GM10266 (cell line): Measurements from ENCODE around the gene ARHGAP18.

Source experiments
- DNase-seq: peaks from one replicate; pipeline ENCODE4 v3.0.0; 2012; ENCODE audit errors: extremely low spot score
- TF ChIP-seq, protein P1 (sequence below): IDR thresholded peaks from 2 replicates; pipeline ENCODE4 v1.5.1; 2012; ENCODE audit warnings: mild to moderate bottlenecking, low read depth; ENCODE audit not compliant: control insufficient read depth, insufficient read depth; ENCODE audit errors: missing control alignments

Gene ARHGAP18

DNA sequence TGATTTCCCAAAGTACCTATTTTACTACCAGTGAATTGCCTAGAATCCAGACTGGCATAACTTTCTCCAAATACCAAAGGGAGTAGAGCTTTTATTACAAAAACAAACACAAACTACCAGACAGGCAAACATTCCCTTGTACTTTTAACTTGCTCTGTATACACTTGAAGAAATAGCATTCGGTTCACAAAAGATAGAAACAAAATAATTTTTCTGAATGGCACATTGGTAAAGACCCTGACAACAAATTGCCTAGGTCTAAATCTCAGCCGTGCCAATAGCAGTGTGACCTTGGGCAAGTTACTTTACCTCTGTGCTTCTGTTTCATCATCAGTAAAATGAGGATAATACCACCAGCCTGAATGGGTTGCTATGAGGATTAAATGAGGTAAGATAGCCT, 15.9 kb downstream of the ARHGAP18 start:
- TF ChIP-seq, protein P1, sequence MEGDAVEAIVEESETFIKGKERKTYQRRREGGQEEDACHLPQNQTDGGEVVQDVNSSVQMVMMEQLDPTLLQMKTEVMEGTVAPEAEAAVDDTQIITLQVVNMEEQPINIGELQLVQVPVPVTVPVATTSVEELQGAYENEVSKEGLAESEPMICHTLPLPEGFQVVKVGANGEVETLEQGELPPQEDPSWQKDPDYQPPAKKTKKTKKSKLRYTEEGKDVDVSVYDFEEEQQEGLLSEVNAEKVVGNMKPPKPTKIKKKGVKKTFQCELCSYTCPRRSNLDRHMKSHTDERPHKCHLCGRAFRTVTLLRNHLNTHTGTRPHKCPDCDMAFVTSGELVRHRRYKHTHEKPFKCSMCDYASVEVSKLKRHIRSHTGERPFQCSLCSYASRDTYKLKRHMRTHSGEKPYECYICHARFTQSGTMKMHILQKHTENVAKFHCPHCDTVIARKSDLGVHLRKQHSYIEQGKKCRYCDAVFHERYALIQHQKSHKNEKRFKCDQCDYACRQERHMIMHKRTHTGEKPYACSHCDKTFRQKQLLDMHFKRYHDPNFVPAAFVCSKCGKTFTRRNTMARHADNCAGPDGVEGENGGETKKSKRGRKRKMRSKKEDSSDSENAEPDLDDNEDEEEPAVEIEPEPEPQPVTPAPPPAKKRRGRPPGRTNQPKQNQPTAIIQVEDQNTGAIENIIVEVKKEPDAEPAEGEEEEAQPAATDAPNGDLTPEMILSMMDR, result no peak

GRCh38 chr6:129692467-129692866, 17.5 kb downstream of the ARHGAP18 start:
- DNase-seq, result no peak
- TF ChIP-seq, protein P1, result no peak

More for the DNA sequence above, 15.9 kb downstream of the ARHGAP18 start:
- DNase-seq, result no peak

- TF ChIP-seq, protein P1, result no peak
- no peak for DNase-seq
Measured at GRCh38 chr6:129691709-129692108, 18.3 kb downstream of the ARHGAP18 start.

DNA sequence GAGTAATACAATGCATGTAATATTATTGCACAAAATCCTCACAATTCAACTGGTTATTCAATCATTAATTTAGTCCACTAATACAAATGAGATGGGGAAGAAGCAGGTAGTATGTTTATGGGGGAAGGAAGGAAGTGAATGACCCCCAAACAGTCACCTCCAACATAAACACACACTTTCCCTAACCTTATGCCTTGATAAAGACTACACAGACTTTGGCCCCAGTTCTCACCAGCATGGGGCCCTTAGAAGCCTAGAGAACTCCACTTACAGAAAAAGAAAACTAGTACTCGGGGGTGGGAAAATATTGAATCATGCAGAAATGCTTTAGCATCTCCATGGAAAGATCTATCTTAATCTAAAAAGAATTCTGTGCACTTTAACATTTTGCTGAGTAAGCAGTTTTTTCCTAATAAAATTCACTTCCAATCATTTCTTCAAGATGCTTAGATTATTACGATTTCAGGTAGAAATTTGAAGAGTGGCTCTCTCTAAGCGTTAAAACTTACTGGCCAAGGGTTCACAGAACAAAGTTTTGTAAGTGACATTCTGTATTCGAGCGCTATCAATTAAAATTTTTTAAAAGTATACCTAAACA, 18.8 kb downstream of the ARHGAP18 start:
- no peak for DNase-seq
- TF ChIP-seq, protein P1, result no peak

DNA sequence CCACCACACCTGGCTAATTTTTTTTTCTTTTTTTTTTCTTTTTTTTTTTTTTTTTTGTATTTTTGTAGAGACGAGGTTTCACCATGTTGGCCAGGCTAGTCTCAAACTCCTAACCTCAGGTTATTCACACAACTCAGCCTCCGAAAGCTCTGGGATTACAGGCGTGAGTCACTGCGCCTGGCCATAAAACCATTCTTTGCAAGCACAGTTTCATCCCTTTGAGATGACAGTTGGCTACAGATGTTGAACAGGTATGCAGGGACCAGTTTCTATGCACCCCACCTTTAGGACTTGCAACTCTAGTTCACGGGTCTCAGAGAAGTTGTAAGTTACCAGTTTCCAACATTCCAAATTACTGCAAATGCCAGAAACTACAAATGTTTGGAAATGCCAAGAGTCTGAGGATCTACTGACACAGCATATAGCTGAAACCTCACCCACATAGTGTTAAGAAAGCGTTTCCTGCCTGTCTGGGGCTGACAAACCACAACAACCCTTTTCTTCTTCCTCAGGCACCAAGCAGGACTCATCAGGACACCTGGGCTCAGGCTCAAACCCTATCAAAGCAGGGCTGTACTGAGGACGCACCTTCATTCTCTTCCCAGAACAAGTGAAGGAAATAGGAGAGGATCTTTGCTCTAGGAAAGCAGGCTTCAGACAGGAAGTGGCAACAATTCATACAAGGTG, 22.9 kb downstream of the ARHGAP18 start:
- peak; percentile 26 for DNase-seq
- TF ChIP-seq, protein P1, result no peak

DNA sequence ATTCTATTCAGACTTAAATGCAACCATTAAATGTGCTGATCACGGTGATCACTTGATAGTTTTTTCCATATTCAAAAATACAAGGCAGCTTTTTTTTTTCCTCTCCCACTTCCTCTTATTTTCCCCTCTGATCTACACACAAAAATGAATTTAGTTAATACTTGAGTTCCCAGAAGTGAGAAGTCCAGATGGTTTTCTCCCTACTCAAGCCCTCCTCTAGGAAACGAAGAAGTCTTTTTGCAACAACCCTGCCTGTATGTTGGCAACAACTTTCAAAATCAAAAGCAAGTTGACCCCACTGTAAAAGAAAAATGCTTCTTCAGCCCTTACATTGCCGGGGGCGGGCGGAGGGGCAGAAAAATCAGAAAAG, 24.3 kb downstream of the ARHGAP18 start:
- DNase-seq, result no peak
- TF ChIP-seq, protein P1, result no peak
